GM12872 (cell line): ENCODE measurements around the gene RFX2.

Experiments used
- TF ChIP-seq, protein P1 (sequence below): IDR thresholded peaks from 3 replicates; pipeline ENCODE4 v1.5.1; 2011; ENCODE audit warnings: low read depth, mild to moderate bottlenecking, low read length, moderate library complexity; ENCODE audit not compliant: insufficient read depth

The RFX2 gene

GRCh38 chr19:6116749-6117430, 6.6 kb upstream of the RFX2 start:
- TF ChIP-seq, protein P1, sequence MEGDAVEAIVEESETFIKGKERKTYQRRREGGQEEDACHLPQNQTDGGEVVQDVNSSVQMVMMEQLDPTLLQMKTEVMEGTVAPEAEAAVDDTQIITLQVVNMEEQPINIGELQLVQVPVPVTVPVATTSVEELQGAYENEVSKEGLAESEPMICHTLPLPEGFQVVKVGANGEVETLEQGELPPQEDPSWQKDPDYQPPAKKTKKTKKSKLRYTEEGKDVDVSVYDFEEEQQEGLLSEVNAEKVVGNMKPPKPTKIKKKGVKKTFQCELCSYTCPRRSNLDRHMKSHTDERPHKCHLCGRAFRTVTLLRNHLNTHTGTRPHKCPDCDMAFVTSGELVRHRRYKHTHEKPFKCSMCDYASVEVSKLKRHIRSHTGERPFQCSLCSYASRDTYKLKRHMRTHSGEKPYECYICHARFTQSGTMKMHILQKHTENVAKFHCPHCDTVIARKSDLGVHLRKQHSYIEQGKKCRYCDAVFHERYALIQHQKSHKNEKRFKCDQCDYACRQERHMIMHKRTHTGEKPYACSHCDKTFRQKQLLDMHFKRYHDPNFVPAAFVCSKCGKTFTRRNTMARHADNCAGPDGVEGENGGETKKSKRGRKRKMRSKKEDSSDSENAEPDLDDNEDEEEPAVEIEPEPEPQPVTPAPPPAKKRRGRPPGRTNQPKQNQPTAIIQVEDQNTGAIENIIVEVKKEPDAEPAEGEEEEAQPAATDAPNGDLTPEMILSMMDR = no peak

- TF ChIP-seq, protein P1 = no peak
Measured at GRCh38 chr19:6115992-6116391, 5.7 kb upstream of the RFX2 start.

DNA sequence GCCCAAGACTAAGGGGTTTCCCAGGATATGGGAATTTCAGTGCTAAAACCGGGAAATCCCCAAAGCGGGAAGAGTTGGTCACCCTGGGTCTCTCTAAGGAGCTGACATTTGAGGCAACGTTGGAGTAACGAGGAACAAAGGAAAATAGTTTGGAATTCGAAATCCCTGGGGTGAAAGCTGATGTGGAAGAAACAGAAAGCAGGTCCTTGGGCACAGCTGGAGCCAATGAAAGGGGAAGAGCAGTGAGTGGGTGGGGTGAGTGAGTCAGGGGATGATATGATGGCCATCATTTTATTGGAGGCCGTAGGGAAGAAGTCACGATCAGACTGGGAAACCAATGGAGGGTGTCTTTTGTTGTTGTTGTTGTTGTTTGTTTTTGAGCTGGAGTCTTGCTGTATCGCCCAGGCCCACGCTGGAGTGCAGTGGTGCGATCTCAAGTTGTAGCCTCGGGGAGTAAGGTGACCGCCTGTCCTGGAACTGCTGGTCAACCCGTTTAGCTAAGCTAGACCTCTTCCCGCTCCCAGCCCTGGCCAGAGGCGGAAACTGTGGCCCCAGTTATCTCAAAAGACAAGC, 3.4 kb upstream of the RFX2 start:
- TF ChIP-seq, protein P1 = no peak

GRCh38 chr19:6109947-6110346, 353 bp downstream of the RFX2 start:
- TF ChIP-seq, protein P1 = no peak

DNA sequence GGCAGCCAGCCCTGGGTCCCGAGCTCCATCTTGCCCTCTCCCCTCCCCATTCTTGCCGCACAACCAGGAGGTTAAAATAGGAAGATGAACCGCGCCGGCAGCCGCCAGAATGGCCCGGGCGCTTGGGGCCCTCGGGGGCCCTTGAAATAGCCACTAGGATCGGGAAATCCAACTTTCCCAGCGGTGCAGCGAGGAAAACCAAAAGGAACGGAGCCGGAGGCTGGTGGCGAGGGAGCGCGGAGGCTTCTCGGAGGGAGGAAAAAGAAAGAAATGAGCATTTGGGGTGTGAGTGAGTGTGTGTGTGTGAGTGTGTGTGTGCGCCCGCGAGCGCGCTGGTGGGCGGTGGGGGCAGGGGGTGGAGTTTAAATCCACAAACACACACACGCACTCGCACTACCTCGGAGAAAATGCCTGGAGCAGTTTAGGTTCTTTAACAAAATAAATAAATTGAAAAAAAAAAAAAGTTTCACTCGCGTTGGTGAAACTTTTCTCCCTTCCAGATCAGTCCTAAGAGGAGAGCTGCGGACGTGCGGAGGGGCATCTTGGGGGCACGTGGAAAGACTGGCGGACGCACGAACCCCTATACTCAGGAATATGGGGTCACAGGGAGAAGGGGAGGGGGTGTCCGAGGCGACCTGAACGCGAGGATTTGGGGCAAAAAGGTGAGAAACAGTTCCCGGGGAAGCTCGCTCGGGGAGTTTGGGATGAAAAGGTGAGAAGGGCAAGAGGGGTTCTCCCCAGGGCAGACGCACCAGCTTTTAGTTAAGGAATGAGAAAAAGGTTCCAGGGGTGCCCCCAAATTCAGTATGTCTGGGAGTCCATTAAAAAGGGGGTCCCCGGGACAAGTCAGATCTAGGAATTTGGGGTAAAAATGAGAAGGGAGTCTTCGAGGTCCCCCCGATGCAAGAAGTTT, 1.3 kb downstream of the RFX2 start:
- TF ChIP-seq, protein P1 = no peak

DNA sequence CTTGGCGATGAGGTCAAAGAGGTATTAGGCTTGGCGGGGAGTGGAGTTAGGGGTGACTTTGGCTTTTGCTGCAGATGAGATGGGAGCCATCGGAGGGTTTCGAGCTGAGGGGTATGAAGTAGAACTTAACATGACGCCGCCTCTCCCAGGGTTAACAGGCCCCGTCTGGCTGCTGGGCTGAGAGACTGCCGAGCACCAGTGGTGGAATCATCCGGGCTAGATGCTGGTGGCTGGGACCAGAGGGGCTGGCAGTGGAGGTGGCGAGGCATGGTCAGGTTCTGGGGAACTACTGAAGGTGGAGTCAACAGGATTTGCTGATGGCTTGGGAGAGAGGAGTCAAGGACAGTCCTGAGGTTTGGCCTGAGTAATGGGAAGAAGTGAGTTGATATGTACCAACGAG, 4.9 kb downstream of the RFX2 start:
- TF ChIP-seq, protein P1 = no peak

GRCh38 chr19:6103894-6104293, 6.4 kb downstream of the RFX2 start:
- TF ChIP-seq, protein P1 = no peak
